ENCODE measurements around the gene TNKS1BP1. TPM values are rescaled to one million over a fixed set of nuclear protein-coding genes. Genes with fewer than 3 reads are reported as not detected.

Gene TNKS1BP1
- total and polyA plus RNA-seq, 2 of the 8 experiments (the other 6 are each of a cell fraction or from before 2014, with no cell fraction given), result 50.0 to 122 TPM

DNA sequence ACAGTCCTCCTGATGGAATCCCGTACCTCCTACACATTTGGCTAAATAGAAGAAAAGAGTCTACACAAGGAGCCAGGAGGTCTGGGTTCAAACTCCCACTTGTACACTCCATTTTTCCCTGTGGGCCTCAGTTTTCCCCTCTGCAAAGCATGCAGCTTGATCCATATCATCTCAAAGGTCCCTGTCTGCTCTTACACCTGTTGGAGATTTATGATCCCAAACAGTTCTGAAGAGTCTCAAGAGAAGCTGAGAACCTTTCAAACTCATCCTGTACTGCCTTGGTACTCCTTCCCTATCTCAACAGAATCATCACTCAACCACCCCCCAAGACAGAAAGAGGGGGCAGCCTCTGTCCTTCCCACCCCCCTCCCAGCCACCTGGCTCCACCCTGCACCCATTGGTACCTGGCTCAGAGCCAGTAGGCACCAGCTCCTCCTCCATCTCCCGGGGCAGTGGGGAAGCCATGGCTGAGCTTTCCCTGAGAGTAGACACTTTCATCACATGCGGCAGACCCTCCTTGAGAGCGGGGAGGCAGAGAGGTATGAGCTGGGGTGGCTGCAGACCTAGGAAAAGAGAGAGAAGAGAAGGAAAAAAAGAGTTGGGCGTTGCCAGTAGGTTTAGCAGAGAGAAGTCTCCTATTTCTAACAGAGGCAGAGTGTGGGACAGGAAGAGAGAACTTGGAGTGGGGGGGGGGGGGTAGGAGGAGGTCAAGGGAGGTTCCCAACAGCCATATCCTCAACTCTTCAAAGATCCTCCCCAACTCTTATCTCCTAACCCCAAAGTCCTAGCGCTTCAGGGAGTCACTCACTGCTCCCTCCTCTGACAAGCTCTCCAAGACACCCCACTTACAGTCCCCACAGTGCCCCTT lies 3.1 kb downstream of the TNKS1BP1 start:
- Histone ChIP-seq H3K4me3 (ENCODE audit: extremely low read depth in 1 of 4, insufficient read depth in 2 of 4, low read depth in 3 of 4, low read length in 4 of 4) (peak overlapping the region in 1 of 4 experiments; percentile 90; a peak in 2 of 8 replicates), H2AK5ac (ENCODE audit: low read depth, low read length) (no peak overlapping the region), H4K5ac (ENCODE audit: insufficient read length, low read depth, low read length) (no peak overlapping the region), H3K23me2 (ENCODE audit: low read depth, low read length) (peaks cover 17% of the 10 kb centered on the region), H4K8ac (ENCODE audit: extremely low read depth, insufficient read depth, low read length) (no peak overlapping the region), H3K23ac (ENCODE audit: insufficient read length) (no peak overlapping the region), H3K36me3 (ENCODE audit: control insufficient read depth in 2 of 4, insufficient read depth in 4 of 4, low read length in 3 of 4) (peaks cover 15 to 52% (median 37%) of the 10 kb centered on the region in 4 experiments), H3K27me3 (replicated peaks in 1 of 4; ENCODE audit: control insufficient read depth in 3 of 4, extremely low read depth in 1 of 4, insufficient read depth in 3 of 4, low read length in 3 of 4) (no peaks in the 10 kb centered on the region), H3K18ac (ENCODE audit: extremely low read depth, low read length) (no peak overlapping the region), H2BK15ac (ENCODE audit: low read length) (no peak overlapping the region), H2BK20ac (ENCODE audit: low read length) (no peak overlapping the region), H2AFZ (ENCODE audit: low read length) (no peak overlapping the region), H3K9ac (replicated peaks in 1 of 4; ENCODE audit: extremely low read depth in 1 of 4, low read depth in 3 of 4, low read length in 3 of 4) (no peak overlapping the region; a peak in 1 of 7 replicates), H3K56ac (replicated peaks; ENCODE audit: insufficient read length, low read depth, low read length) (no peak overlapping the region), H2BK5ac (ENCODE audit: low read depth, low read length) (peak overlapping the region; percentile 52; the same call in 1 of the 2 replicates), H3K79me1 (ENCODE audit: low read depth, low read length) (peaks cover 21% of the 10 kb centered on the region), H2BK120ac (replicated peaks; ENCODE audit: low read depth, low read length) (no peak overlapping the region), H3K4me1 (replicated peaks in 1 of 4; ENCODE audit: control insufficient read depth in 3 of 4, insufficient read depth in 4 of 4, low read length in 3 of 4) (peaks cover 0 to 24% (median 21%) of the 10 kb centered on the region in 4 experiments; a peak in 6 of 7 replicates), H3K14ac (ENCODE audit: insufficient read length) (no peak overlapping the region), H3K79me2 (ENCODE audit: control insufficient read depth in 1 of 2, insufficient read depth in 2 of 2, low read length in 2 of 2) (peaks cover 8 to 45% of the 10 kb centered on the region in 2 experiments), H3K4ac (replicated peaks; ENCODE audit: insufficient read length, low read depth, low read length) (no peak overlapping the region), H3K4me2 (ENCODE audit: insufficient read depth in 1 of 2, low read depth in 2 of 2, low read length in 2 of 2) (peak overlapping the region; percentile 74 to 78; a peak in 3 of 4 replicates), H4K20me1 (replicated peaks in 1 of 2; ENCODE audit: control insufficient read depth in 1 of 2, insufficient read depth in 2 of 2, low read length in 2 of 2) (peaks cover 3 to 11% of the 10 kb centered on the region in 2 experiments), H4K91ac (replicated peaks; ENCODE audit: insufficient read length, low read length) (no peak overlapping the region), H3K27ac (ENCODE audit: low read depth, low read length) (no peak overlapping the region), H2BK12ac (ENCODE audit: low read depth, low read length) (no peak overlapping the region), H3K9me3 (ENCODE audit: insufficient read depth in 2 of 2, low read depth in 1 of 2, low read length in 1 of 2) (no peaks in the 10 kb centered on the region)
- TF ChIP-seq KDM5A (IDR thresholded peaks at IDR 0.05; ENCODE audit: low read length) (no peak), HDAC6 (IDR thresholded peaks at IDR 0.05; ENCODE audit: low read depth, low read length) (no peak), BACH1 (IDR thresholded peaks at IDR 0.05; ENCODE audit: low read length) (no peak), BRCA1 (IDR thresholded peaks at IDR 0.05; ENCODE audit: low read depth, low read length) (no peak), POLR2AphosphoS5 (IDR thresholded peaks at IDR 0.05; ENCODE audit: low read depth, low read length) (0 out of 2 replicates have a peak, but pooled peaks have one; percentile 16), KDM4A (IDR thresholded peaks at IDR 0.05; ENCODE audit: low read depth, low read length, severe bottlenecking) (no peak)
- DNase-seq (ENCODE audit: low read depth in 1 of 2, low spot score in 2 of 2), result no peak
- FAIRE-seq, result no peak
- POLR2A ChIA-PET (ENCODE audit: partially characterized antibody), result interaction anchor here (0.9 to 45.7 kb wide), 5 partner anchors 3 to 179 kb away, joined by 3 to 1279 read pairs (median 4); partner anchors contain the start of genes P2RX3, SSRP1 and TNKS1BP1
- WGBS, 2 experiments (ENCODE audit: extremely low coverage in 1 of 2, insufficient coverage in 1 of 2, insufficient read length in 1 of 2, insufficient replicate concordance in 2 of 2, low coverage in 1 of 2, low lambda C conversion rate in 2 of 2, missing lambda C conversion rate in 1 of 2), result 90% methylated on average over 5 of the region's 6 CpGs; no CpG with 5 or more reads in 1 of the 2 experiments
- CTCF ChIA-PET (ENCODE audit: partially characterized antibody), result interaction anchor here (0.7 to 2.6 kb wide), 12 partner anchors 10 to 525 kb away, joined by 3 to 15 read pairs (median 4); no protein-coding TSS in a partner anchor
